ENCODE data around the gene SRSF6.
"Not testable (repeated sequence)": the region's sequence is repeated elsewhere in the genome, so short reads cannot be mapped to it uniquely, and the experiment has no call there.

The SRSF6 gene

GRCh38 chr20:43457640-43458421 is at the start of gene SRSF6:
TSS of gene SRSF6 (plus strand) at chr20:43457896. CDS start at chr20:43458034, 138 bp downstream.
- peak; percentile 63 to 98 (median 93) for DNase-seq

GRCh38 chr20:43408848-43409576 is 48.7 kb upstream of the SRSF6 start:
- DNase-seq, result peak in 1 of 56 donors; percentile 4

- DNase-seq, result no peak
These were observed 48.2 kb upstream of the SRSF6 start for GRCh38 chr20:43409577-43409913.

- no peak for DNase-seq
These were observed 41.9 kb upstream of the SRSF6 start for GRCh38 chr20:43415661-43416430.

- DNase-seq, result no peak
These were observed 41.0 kb upstream of the SRSF6 start for GRCh38 chr20:43416591-43417228.

GRCh38 chr20:43420192-43420591 is 37.5 kb upstream of the SRSF6 start:
- no peak for DNase-seq

GRCh38 chr20:43420913-43421312 is 36.8 kb upstream of the SRSF6 start:
- not testable (repeated sequence) for DNase-seq

GRCh38 chr20:43426172-43426571 is 31.5 kb upstream of the SRSF6 start:
- no peak for DNase-seq

GRCh38 chr20:43430265-43431133 is 27.2 kb upstream of the SRSF6 start:
- no peak for DNase-seq

GRCh38 chr20:43431134-43431519 is 26.6 kb upstream of the SRSF6 start:
- no peak for DNase-seq

- DNase-seq, result no peak
These were observed 25.2 kb upstream of the SRSF6 start for GRCh38 chr20:43432498-43432897.

GRCh38 chr20:43433250-43433854 is 24.3 kb upstream of the SRSF6 start:
- DNase-seq, result no peak

- DNase-seq, result no peak
These were observed 23.1 kb upstream of the SRSF6 start for GRCh38 chr20:43434565-43434964.

GRCh38 chr20:43438578-43439316 is 18.9 kb upstream of the SRSF6 start:
- no peak for DNase-seq

- DNase-seq, result no peak
These were observed 17.2 kb upstream of the SRSF6 start for GRCh38 chr20:43440531-43440930.

GRCh38 chr20:43442282-43442880 is 15.3 kb upstream of the SRSF6 start:
- DNase-seq, result no peak

- no peak for DNase-seq
These were observed 13.6 kb upstream of the SRSF6 start for GRCh38 chr20:43444107-43444506.

- DNase-seq, result no peak
These were observed 11.3 kb upstream of the SRSF6 start for GRCh38 chr20:43446361-43446879.

GRCh38 chr20:43448431-43448747 is 9.3 kb upstream of the SRSF6 start:
- not testable (repeated sequence) for DNase-seq

Measured in nucleus accumbens (tissue), 56 donors.